ENCODE data around the gene INPP5D.

INPP5D gene

DNA sequence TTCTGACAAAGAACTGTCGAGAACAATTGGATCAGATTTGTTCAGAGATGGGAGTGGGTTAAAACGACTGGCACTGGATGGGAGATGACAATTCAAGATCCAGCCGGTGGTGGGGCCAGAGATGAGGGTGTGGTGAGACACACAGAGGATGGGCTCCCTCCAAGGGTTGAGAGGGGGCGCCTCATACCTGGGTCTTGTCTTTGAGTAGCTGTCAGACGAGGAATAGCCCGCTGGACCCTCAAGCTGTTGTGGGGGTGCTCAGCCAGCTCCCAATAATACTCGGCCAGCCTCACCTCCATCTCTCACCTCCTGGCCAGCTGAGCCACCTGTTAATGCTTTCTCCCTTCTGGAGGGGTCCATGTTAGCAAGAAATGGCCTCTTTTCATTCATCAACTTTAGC lies 14.0 kb downstream of the INPP5D start:
- no peak overlapping the region for H3K27ac ChIP-seq

DNA sequence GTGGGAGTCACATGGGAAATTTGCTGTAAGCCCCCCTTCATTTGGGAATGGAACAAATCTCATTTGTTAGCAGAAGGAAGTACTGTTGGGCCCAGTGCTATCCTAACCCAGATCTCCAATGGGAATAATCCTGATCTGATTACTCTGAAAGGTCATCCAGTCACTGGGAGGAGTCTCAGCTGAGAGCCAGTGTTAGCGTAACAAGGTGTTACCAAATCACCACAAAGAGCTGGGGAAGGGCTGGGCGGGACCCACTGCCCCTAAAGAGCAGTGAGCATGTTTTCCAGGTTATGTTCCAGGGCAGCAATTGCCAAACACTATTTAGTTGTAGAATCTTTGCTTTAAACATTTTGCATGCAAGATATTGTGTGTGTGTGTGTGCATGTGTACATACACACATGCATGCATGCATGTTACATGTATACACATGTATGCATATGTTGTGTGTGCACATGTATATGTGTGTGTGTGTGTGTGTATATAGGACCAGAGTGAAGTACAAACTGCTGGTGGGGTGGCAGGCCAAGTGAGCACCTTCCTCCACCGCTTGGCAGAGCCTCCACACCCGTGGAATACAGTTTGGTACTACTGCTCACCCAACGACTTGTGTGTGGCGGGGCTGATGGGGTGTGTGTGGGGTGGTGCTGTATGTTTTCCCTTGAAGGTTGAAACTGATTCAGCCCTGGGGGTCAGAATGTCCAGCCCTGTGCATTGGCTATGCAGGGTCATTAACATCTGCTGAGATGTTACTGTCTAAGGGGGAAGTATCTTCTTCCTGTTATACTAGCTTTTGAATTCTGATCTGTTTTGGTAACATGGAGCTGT lies 15.2 kb downstream of the INPP5D start:
- TF ChIP-seq, protein P1, sequence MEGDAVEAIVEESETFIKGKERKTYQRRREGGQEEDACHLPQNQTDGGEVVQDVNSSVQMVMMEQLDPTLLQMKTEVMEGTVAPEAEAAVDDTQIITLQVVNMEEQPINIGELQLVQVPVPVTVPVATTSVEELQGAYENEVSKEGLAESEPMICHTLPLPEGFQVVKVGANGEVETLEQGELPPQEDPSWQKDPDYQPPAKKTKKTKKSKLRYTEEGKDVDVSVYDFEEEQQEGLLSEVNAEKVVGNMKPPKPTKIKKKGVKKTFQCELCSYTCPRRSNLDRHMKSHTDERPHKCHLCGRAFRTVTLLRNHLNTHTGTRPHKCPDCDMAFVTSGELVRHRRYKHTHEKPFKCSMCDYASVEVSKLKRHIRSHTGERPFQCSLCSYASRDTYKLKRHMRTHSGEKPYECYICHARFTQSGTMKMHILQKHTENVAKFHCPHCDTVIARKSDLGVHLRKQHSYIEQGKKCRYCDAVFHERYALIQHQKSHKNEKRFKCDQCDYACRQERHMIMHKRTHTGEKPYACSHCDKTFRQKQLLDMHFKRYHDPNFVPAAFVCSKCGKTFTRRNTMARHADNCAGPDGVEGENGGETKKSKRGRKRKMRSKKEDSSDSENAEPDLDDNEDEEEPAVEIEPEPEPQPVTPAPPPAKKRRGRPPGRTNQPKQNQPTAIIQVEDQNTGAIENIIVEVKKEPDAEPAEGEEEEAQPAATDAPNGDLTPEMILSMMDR (conservative IDR thresholded peaks at IDR 0.05), result no peak
- no peak overlapping the region for H3K27ac ChIP-seq

More for the DNA sequence above, 14.0 kb downstream of the INPP5D start:
- TF ChIP-seq, protein P1 (conservative IDR thresholded peaks at IDR 0.05), result no peak

DNA sequence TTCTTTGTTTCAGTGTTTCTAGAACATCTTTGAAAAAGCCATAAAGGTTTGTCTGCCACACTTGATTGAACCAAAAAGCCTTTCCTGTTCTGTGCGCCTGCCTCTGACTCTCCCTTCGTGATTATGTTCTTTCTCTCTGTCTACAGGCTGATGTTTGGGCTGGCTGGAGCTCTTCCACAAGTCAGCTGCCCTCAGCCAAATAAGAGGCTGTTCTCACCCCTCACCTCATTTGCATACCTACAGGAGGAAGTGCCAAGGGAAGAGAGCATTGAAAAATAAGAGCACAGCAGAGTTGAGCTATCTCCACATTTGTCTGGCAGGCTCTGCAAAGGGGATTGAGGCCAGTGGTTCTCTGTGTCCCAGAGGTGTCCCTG lies 15.8 kb downstream of the INPP5D start:
- H3K27ac ChIP-seq, result no peak overlapping the region

DNA sequence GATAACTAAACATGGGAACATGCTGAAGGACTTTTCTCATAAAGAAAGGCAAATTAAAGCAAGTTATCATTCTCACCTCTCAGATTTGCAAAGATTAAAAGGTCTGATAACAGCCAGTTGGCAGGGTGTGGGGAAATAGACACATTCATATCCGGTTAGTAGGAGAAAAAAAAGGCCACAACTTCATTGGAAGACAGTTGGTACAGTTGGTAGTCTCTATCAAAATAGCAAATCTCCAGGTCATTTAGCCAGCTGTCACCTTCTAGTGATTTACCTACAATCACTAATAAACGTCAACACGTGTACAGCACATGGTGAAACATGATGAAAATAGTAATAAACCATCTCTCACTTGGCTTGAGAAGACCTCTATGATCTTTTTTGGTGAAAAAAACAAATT lies 16.6 kb downstream of the INPP5D start:
- H3K27ac ChIP-seq, result no peak overlapping the region
- TF ChIP-seq, protein P1 (conservative IDR thresholded peaks at IDR 0.05), result no peak

More for the DNA sequence above, 15.8 kb downstream of the INPP5D start:
- TF ChIP-seq, protein P1 (conservative IDR thresholded peaks at IDR 0.05), result no peak

DNA sequence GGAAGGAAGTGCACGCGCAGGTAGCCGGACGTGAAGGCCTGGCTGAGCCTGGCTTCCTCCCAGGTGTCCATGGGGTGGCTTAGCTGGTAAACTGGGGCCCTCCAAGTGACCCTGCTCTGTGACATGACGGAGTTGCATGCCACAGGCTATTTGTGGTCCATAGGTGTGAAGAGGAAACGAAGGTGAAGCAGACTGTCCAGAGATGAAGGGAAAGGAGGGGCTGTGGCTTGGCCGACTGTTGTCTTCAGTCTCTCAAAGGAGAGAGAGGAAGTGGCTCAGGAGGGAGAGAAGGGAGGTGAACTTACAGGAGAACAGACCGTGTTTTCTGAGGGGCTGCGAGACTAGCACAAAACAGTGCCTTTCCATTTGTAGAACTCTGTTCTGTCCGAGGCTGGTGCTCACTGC lies 19.3 kb downstream of the INPP5D start:
- TF ChIP-seq, protein P1 (conservative IDR thresholded peaks at IDR 0.05), result no peak

DNA sequence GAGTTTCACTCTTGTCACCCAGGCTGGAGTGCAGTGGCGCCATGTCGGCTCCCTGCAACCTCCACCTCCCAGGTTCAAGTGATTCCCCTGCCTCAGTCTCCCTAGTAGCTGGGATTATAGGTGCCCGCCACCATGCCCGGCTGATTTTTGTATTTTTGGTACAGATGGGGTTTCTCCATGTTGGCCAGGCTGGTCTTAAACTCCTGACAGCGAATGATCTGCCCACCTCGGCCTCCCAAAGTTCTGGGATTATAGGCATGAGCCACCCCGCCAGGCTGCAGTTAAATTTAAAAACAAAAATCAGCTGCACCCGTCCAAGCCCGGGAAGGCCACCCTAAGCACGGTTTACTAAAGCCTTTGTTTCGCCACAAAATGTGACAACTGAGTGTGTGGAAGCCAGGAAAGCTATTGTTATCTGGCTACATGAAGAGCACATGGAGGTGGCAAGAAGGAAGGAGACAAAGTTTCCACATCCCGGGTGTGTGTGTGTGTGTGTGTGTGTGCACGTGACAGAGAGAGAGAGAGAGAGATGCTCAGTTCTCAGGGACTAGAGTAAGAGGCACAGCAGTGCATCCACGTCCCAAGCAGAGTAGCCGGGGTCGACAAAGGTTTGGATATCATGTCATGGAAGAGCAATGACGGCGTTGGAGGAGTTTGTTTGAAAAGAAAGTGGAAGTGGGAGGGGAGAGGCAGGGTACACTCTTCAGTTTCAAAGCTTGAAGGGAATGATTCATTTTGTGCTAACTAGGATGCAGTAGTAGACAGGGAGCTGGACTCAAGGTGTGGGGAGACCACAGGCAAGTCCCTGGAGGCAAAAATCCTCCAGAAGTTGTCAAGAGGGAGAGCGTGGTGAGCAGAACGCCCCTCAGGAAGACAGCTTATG lies 20.1 kb downstream of the INPP5D start:
- no peak overlapping the region for H3K27ac ChIP-seq
- TF ChIP-seq, protein P1 (conservative IDR thresholded peaks at IDR 0.05), result no peak

More for the DNA sequence above, 19.3 kb downstream of the INPP5D start:
- no peak overlapping the region for H3K27ac ChIP-seq

DNA sequence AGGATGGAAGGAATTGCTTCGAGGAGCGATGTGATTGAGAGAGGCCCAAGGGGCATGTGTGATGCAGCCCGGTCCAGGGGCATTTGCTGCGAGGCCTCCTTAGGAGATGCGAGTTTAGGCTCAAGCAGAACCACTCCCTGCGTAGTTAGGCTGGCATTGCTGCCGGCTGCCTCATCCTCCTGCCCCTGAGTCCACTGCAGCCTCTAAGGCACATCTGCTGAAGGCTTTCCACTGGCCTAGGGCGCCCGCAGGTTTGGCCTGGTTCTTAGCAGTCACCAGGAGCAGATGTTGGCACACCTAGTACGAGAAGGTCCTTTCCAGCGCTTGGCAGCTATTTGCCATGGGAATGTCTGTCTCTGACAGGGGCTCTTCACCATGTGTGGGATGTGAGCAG lies 20.7 kb downstream of the INPP5D start:
- TF ChIP-seq, protein P1 (conservative IDR thresholded peaks at IDR 0.05), result no peak
- H3K27ac ChIP-seq, result no peak overlapping the region
